GM13977 (cell line): Measurements from ENCODE around the gene KLK7.

Experiments
- DNase-seq: peaks from one replicate; pipeline ENCODE4 v3.0.0; 2012; ENCODE audit warnings: low spot score
- in situ Hi-C: fragments of 300-500 bp; cut with MboI; formaldehyde crosslinking; loops from one replicate; pipeline ENCODE4 v1.12.0; 2022; ENCODE audit warnings: low sequenced_read_pairs, low pct_unique_long_range_greater_than_20kb, mixed read lengths, inconsistent platforms; ENCODE audit not compliant: unreplicated experiment
- TF ChIP-seq, protein P1 (sequence below): IDR thresholded peaks from 2 replicates; pipeline ENCODE4 v1.5.1; 2012; ENCODE audit warnings: mild to moderate bottlenecking, control low read depth; ENCODE audit not compliant: insufficient read depth; ENCODE audit errors: extremely low read depth, missing control alignments

KLK7 gene

DNA sequence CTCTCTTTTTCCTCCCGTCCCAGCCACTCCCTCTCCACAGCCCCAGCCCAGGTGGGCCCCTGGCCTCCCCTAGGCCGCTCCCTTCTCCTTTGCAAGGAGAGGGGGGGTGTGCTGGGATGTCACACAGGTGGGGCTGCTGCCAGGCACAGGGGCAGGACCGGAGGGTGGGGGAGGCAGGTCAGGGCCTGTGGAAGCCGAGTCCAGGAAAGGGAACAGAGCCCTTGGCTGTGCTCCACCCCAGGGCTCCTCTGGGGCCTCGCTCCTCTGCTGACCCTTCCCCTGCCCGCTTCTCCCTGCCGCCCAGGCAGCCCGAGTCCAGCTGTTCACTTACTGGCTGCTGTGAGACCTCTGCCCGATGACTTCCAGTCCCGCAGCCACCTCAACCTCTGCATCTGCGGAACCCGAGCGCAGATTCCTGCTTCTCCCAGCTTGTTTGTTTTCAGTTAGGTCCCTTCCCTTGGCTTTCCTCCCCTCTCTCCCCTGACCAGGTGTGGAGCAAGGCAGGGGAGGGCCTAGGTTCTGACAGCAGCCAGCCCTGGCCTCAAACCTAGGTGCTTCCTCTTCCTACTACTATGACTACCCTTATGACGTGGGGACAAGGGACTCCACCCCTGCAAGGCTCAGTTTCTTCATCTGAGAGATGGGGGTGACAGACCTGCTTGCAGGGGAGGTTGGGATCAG lies 43.5 kb upstream of the KLK7 start:
- TF ChIP-seq, protein P1, sequence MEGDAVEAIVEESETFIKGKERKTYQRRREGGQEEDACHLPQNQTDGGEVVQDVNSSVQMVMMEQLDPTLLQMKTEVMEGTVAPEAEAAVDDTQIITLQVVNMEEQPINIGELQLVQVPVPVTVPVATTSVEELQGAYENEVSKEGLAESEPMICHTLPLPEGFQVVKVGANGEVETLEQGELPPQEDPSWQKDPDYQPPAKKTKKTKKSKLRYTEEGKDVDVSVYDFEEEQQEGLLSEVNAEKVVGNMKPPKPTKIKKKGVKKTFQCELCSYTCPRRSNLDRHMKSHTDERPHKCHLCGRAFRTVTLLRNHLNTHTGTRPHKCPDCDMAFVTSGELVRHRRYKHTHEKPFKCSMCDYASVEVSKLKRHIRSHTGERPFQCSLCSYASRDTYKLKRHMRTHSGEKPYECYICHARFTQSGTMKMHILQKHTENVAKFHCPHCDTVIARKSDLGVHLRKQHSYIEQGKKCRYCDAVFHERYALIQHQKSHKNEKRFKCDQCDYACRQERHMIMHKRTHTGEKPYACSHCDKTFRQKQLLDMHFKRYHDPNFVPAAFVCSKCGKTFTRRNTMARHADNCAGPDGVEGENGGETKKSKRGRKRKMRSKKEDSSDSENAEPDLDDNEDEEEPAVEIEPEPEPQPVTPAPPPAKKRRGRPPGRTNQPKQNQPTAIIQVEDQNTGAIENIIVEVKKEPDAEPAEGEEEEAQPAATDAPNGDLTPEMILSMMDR: no peak
- no peak for DNase-seq
- in situ Hi-C loops: no loop called here

DNA sequence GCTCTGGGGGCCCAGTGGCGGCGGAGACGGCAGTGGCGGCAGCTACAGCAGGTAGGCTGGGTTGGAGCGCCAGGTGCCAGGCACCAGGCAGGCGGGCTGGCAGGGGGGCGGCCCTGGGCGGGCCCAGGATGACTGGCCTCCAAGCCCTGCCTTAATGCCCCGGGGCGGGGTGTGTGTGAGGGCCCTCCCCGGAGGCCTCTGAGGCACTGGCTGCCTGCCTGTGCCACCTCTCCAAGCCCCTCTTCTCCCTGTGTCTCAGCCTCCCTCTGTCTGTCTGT lies 42.8 kb upstream of the KLK7 start, which contains the start of gene KLK11:
Gene KLK11 (minus strand): TSS at position 63 of the 278 bp plus-strand sequence. CDS start 985 bp downstream, outside the sequence.
- in situ Hi-C loops: no loop called here
- TF ChIP-seq, protein P1: no peak
- no peak for DNase-seq

DNA sequence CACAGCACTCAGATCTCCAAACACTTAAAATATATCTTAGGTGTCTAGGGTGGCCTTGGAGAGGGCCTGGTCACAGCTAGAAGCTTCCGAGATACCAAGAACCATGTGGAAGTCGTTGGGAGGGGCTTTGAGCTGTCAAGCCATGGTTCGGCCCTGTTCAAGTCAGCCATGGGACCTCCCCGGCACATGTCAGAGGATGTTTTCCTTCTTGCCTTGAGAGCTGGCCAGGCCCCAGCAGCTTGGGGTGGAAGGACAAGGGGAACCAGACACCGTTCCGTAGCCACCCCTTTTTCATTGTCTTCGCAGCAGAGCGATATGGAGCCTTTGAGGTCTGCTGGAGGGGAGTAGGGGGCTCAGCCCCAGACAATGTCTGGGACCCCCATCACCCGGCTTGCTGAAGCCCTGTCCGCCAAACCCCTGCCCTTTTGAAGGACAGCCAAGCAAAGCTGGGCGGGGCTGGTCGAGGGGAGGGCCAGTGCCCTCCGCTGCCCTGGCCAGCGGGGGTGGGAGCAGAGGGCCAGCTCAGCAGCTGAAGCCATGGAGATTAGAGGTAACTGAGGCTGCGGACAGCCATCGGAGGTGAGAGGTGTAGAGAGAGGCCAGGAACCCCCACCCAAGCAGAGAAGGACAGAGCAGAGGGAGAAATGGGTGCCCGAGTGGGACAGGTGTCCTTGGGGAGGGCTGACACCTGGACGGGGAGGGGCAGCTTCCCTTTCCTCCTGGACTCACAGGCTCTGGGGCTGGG lies 42.3 kb upstream of the KLK7 start:
- TF ChIP-seq, protein P1: no peak
- DNase-seq: no peak
- in situ Hi-C loops: no loop called here

DNA sequence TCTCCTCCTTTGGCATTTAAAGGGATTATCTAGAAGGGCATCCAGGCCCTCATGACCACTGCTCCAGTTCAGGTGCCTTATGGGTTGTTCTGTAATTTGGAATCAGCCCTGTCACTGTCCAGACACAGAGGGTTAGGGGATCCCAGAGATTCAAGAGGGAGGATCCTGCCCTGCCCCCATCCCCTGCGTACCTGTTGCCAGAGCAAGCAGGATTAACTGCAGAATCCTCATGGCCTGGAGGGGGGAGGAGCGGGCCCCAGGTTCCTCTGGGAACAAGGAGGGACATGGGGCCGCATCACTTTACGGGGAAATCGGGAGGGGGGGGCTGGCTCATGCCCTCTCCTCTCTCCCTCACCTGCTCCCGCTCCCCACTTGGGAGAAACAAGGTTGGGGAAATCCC lies 41.7 kb upstream of the KLK7 start:
- TF ChIP-seq, protein P1: no peak
- no peak for DNase-seq
- in situ Hi-C loops: no loop called here

DNA sequence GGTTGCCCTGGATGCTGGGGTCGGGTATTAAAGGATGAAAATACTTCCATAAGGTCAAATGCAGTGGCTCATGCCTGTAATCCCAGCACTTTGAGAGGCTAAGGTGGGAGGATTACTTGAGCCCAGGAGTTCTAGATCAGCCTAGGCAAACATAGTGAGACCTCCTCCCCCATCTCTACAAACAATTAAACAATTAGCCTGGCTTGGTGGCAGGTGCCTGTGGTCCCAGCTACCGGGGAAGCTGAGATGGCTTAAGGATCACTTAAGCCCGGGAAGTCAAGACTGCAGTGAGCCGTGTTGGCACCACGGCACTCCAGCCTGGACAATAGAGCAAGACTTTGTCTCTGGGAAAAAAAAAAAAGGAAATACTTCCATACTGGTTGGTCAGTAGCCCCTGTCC lies 41.2 kb upstream of the KLK7 start:
- DNase-seq: no peak
- in situ Hi-C loops: no loop called here
- TF ChIP-seq, protein P1: no peak

DNA sequence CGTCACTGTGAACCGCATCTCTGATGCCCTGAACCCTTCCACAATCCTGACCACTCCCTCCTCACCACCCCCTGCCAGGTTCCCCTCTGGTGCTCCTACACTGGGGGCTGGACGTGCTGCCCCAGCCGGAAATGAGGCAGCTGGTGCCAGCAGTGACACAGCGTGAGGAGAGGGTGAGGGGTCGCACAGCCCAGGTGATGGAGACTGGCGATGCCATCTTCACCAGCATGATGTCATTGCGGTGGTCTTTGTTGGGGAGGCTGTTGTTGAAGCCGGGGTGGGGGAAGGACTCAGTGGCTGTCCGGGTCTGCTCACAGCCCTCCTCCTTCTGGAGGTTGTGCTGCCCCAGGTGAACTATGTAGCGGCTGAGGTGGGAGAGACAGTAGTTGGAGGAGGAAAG lies 40.2 kb upstream of the KLK7 start:
- DNase-seq: no peak
- in situ Hi-C loops: no loop called here
- TF ChIP-seq, protein P1: no peak
